B cell (primary cell): ENCODE results near the gene TIGD1. TPM values are rescaled to one million over a fixed set of nuclear protein-coding genes. Genes with fewer than 3 reads are reported as not detected.

Experiments
- ATAC-seq: fragments of 200-7000 bp; cut with Tn5 transposase; one replicate; pipeline ENCODE4 v1.10.0; 2021; ENCODE audit warnings: low read depth, mild to moderate bottlenecking, moderate number of reproducible peaks, moderate library complexity
- CTCF ChIA-PET: fragments of 350-600 bp; sonication (Branson Sonifier 250); formaldehyde crosslinking; loops from one replicate; lab custom pipeline; 2021; ENCODE audit warnings: antibody characterized with exemption, inconsistent platforms; lab: Charles Lee
- POLR2A ChIA-PET: fragments of 350-600 bp; sonication (Branson Sonifier 250); formaldehyde crosslinking; loops from one replicate; lab custom pipeline; 2021; ENCODE audit warnings: antibody characterized with exemption; lab: Charles Lee
- DNase-seq: peaks from one replicate; pipeline ENCODE4 v3.0.0; 2013
- H2AFZ ChIP-seq: 2 replicates; pipeline ENCODE4 v1.6.1; 2012; ENCODE audit warnings: mild to moderate bottlenecking, low read depth, low read length; ENCODE audit not compliant: insufficient read depth, poor library complexity, severe bottlenecking
- H3K27ac ChIP-seq, 2 donors: 1 replicate in 1 of 2; 2 replicates in 1 of 2; pipeline ENCODE4 v1.5.1; 2012 to 2013; ENCODE audit warnings: low read length in 2 of 2, mild to moderate bottlenecking in 2 of 2, moderate library complexity in 1 of 2
- H3K27me3 ChIP-seq, 4 experiments: fragments of 200-600 bp in 1 of 4; sonication (generic) in 1 of 4; replicated peaks in 1 of 4; 1 replicate in 2 of 4; 2 replicates in 2 of 4; pipeline versions ENCODE4 v1.6.1 to v1.7.0; 2013 to 2016; ENCODE audit warnings: low read length in 3 of 4, mild to moderate bottlenecking in 2 of 4, mixed read lengths in 1 of 4, moderate library complexity in 1 of 4; ENCODE audit not compliant: insufficient read depth in 4 of 4, control insufficient read depth in 3 of 4; ENCODE audit errors: control extremely low read depth in 1 of 4
- H3K36me3 ChIP-seq, 2 experiments: replicated peaks in 1 of 2; 1 replicate in 1 of 2; 2 replicates in 1 of 2; pipeline versions ENCODE4 v1.6.1 to v1.7.1; 2013; ENCODE audit warnings: low read length in 1 of 2; ENCODE audit not compliant: insufficient read depth in 2 of 2, control insufficient read depth in 1 of 2; ENCODE audit errors: control extremely low read depth in 1 of 2, extremely low read depth in 1 of 2
- H3K4me1 ChIP-seq, 2 donors: fragments of 200-600 bp in 1 of 2; sonication (generic) in 1 of 2; 1 replicate in 1 of 2; 2 replicates in 1 of 2; pipeline versions ENCODE4 v1.5.1 to v1.6.1; 2013 to 2017; ENCODE audit warnings: low read length in 2 of 2; ENCODE audit not compliant: control insufficient read depth in 2 of 2, insufficient read depth in 2 of 2
- H3K4me2 ChIP-seq: replicated peaks from 2 replicates; pipeline ENCODE3; 2012; ENCODE audit warnings: mild to moderate bottlenecking, low read depth, low read length; ENCODE audit not compliant: poor library complexity, severe bottlenecking
- H3K4me3 ChIP-seq, 5 experiments: fragments of 200-600 bp in 1 of 5; sonication (generic) in 1 of 5; 1 replicate in 3 of 5; 2 replicates in 2 of 5; pipeline versions ENCODE4 v1.5.1 to v1.7.0; 2011 to 2016; ENCODE audit warnings: low read length in 4 of 5, mild to moderate bottlenecking in 4 of 5, low read depth in 2 of 5, control low read depth in 1 of 5, moderate library complexity in 1 of 5; ENCODE audit not compliant: insufficient read depth in 1 of 5; ENCODE audit errors: control extremely low read depth in 1 of 5, extremely low read depth in 1 of 5
- H3K79me2 ChIP-seq: fragments of 200-600 bp; sonication (generic); one replicate; pipeline ENCODE4 v1.6.0; 2016; ENCODE audit warnings: low read length; ENCODE audit not compliant: control insufficient read depth, insufficient read depth
- H3K9ac ChIP-seq: fragments of 200-600 bp; sonication (generic); 2 replicates; pipeline ENCODE4 v1.6.1; 2017; ENCODE audit warnings: mild to moderate bottlenecking, low read length, moderate library complexity
- H3K9me3 ChIP-seq, 3 donors: one replicate each; pipeline versions ENCODE4 v1.6.1 to v1.7.1; 2013; ENCODE audit warnings: low read length in 2 of 3; ENCODE audit not compliant: control insufficient read depth in 2 of 3, insufficient read depth in 1 of 3; ENCODE audit errors: control extremely low read depth in 1 of 3
- H4K20me1 ChIP-seq: 2 replicates; pipeline ENCODE4 v1.6.0; 2012; ENCODE audit warnings: mild to moderate bottlenecking, low read length; ENCODE audit not compliant: insufficient read depth, control insufficient read depth, poor library complexity, severe bottlenecking
- H3K27ac Mint-ChIP-seq: one replicate; pipeline ENCODE4 v1.8.0; 2021; ENCODE audit warnings: mixed read lengths
- H3K27me3 Mint-ChIP-seq: one replicate; pipeline ENCODE4 v1.8.0; 2021; ENCODE audit warnings: mixed read lengths
- H3K4me1 Mint-ChIP-seq: one replicate; pipeline ENCODE4 v1.8.0; 2021; ENCODE audit warnings: mixed read lengths
- H3K4me3 Mint-ChIP-seq: one replicate; pipeline ENCODE4 v1.8.0; 2021; ENCODE audit warnings: mixed read lengths
- H3K9me3 Mint-ChIP-seq: one replicate; pipeline ENCODE4 v1.8.0; 2022; ENCODE audit warnings: mixed read lengths; ENCODE audit not compliant: insufficient read depth
- EZH2 ChIP-seq: IDR thresholded peaks from 2 replicates; pipeline ENCODE4 v1.6.1; 2012; ENCODE audit warnings: borderline replicate concordance, low read depth, mild to moderate bottlenecking, moderate library complexity, low read length; ENCODE audit not compliant: insufficient read depth, poor library complexity, severe bottlenecking
- WGBS: methylation state at CpG from one replicate; pipeline ENCODE4 v1.1.5; 2013; ENCODE audit warnings: missing lambda C conversion rate; ENCODE audit not compliant: insufficient coverage; 5-methylcytosine and 5-hydroxymethylcytosine counted together
- intact Hi-C: fragments of 100-400 bp; cut with micrococcal nuclease; formaldehyde crosslinking; loops from one replicate; pipeline ENCODE4 v1.10.0; 2022
- polyA plus RNA-seq: library from polyadenylated mRNA; depleted of rRNA; stranded (reverse); fragments of >200 nt; gene quantifications from 2 replicates; pipeline ENCODE4 v1.2.3, GENCODE V29; 2012
- total RNA-seq, 2 donors: library from RNA; stranded (reverse); fragments of 120-200 nt in 1 of 2; gene quantifications; 1 replicate in 1 of 2; 2 replicates in 1 of 2; pipeline versions ENCODE4 v1.2.3 to v1.2.4, GENCODE V29; 2013 to 2022
- TF ChIP-seq, protein P1 (sequence below): fragments of 200-600 bp; IDR thresholded peaks from one replicate; pipeline ENCODE4 v1.8.0; 2022; ENCODE audit warnings: antibody characterized with exemption, mild to moderate bottlenecking

Gene TIGD1
- total and polyA plus RNA-seq, 2 donors (not counting 1 experiment from before 2014, with no cell fraction given) = 7.6 to 13.6 TPM

DNA sequence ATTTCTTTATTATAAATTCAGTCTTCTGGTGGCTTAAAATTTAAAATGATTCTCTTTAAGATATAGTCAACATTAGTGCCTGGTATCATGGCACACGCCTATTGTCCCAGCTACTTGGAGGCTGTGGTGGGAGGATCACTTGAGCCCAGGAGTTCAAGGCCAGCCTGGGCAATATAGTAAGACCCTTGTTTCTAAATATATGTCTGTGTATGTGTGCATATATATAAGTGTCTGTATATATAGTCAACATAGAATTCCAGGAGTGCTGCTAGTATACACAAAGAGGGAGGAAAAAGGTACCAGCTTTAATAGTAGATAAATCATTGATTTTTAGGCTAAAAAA, 25.0 kb upstream of the TIGD1 start:
- H3K27me3 ChIP-seq = no peaks in the 10 kb centered on the region
- Mint-ChIP-seq H3K4me3 (no peak overlapping the region), H3K4me1 (no peaks in the 10 kb centered on the region), H3K27me3 (no peaks in the 10 kb centered on the region), H3K27ac (no peak overlapping the region), H3K9me3 (no peaks in the 10 kb centered on the region)
- H4K20me1 ChIP-seq = no peaks in the 10 kb centered on the region
- DNase-seq (no peak), ATAC-seq (no peak)
- H3K27ac ChIP-seq = no peak overlapping the region
- CTCF ChIA-PET = no interaction called here
- H2AFZ ChIP-seq = no peak overlapping the region
- H3K4me1 ChIP-seq = no peaks in the 10 kb centered on the region
- no peak for TF ChIP-seq EZH2
- TF ChIP-seq, protein P1, sequence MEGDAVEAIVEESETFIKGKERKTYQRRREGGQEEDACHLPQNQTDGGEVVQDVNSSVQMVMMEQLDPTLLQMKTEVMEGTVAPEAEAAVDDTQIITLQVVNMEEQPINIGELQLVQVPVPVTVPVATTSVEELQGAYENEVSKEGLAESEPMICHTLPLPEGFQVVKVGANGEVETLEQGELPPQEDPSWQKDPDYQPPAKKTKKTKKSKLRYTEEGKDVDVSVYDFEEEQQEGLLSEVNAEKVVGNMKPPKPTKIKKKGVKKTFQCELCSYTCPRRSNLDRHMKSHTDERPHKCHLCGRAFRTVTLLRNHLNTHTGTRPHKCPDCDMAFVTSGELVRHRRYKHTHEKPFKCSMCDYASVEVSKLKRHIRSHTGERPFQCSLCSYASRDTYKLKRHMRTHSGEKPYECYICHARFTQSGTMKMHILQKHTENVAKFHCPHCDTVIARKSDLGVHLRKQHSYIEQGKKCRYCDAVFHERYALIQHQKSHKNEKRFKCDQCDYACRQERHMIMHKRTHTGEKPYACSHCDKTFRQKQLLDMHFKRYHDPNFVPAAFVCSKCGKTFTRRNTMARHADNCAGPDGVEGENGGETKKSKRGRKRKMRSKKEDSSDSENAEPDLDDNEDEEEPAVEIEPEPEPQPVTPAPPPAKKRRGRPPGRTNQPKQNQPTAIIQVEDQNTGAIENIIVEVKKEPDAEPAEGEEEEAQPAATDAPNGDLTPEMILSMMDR = no peak
- intact Hi-C loops = no loop called here
- H3K79me2 ChIP-seq = no peaks in the 10 kb centered on the region
- H3K36me3 ChIP-seq = peaks cover 2 to 48% of the 10 kb centered on the region in 2 experiments
- POLR2A ChIA-PET = no interaction called here
- no peaks in the 10 kb centered on the region for H3K9me3 ChIP-seq
- no peak overlapping the region for H3K4me3 ChIP-seq
- no peak overlapping the region for H3K4me2 ChIP-seq
- H3K9ac ChIP-seq = no peak overlapping the region
- WGBS = 100% methylated on average over 1 of the region's 1 CpG

DNA sequence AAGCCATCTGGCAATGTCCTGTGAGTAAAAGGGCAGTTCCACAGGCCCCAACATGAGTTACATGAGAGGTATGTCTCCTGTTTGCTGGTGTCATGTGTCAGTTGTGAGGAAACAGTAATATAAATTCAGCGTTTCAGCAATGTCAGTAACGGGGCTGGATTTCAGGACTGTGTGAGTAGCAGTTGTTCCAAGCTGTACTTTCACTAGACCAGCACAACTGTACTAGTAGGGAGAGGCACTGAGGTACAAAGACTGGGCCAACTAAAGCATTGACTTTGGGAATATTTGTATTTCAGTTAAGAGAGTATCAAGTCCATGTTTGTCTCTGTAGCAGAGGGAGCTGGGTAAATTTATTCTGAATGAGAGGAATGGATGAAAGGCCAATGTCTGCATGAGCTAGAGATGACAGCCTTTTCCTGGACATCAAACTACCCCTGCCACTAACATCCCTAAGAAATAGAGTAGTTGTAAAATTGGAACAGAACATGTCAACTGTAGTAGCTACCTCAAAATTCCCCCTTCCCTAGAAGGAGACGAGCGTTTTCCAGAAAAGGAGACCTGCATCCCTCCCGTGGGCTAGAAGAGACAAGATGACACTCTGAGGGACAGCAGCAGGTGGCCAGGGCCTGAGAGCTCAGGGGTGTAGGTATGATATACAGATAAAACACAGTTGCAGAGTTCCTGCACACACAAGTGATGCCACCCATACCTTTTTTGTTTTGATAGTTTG, 24.5 kb upstream of the TIGD1 start:
- ChIA-PET POLR2A (no interaction called here), CTCF (no interaction called here)
- DNase-seq (no peak), ATAC-seq (no peak)
- no peaks in the 10 kb centered on the region for H3K79me2 ChIP-seq
- Mint-ChIP-seq H3K27me3 (no peaks in the 10 kb centered on the region), H3K9me3 (no peaks in the 10 kb centered on the region), H3K4me1 (no peaks in the 10 kb centered on the region), H3K27ac (no peak overlapping the region), H3K4me3 (no peak overlapping the region)
- no peaks in the 10 kb centered on the region for H3K9me3 ChIP-seq
- TF ChIP-seq, protein P1 = no peak
- no peak for TF ChIP-seq EZH2
- 94% methylated on average over 2 of the region's 5 CpGs for WGBS
- no peak overlapping the region for H2AFZ ChIP-seq
- no peak overlapping the region for H3K4me3 ChIP-seq
- intact Hi-C loops = no loop called here
- no peaks in the 10 kb centered on the region for H3K4me1 ChIP-seq
- H3K4me2 ChIP-seq = no peak overlapping the region
- no peak overlapping the region for H3K9ac ChIP-seq
- peaks cover 3 to 52% of the 10 kb centered on the region in 2 experiments for H3K36me3 ChIP-seq
- no peak overlapping the region for H3K27ac ChIP-seq
- H4K20me1 ChIP-seq = no peaks in the 10 kb centered on the region
- H3K27me3 ChIP-seq = no peaks in the 10 kb centered on the region
